Neural progenitor cell (in vitro differentiated cells): ENCODE measurements around the gene AVEN. TPM values are rescaled to one million over a fixed set of nuclear protein-coding genes. Genes with fewer than 3 reads are reported as not detected.

Experiments used
- DNase-seq: peaks from one replicate; pipeline ENCODE4 v3.0.0-alpha.2; 2016; ENCODE audit warnings: low spot score
- H2AFZ ChIP-seq: fragments of 200-600 bp; sonication (generic); replicated peaks from 2 replicates; pipeline ENCODE4 v1.6.1; 2016; ENCODE audit warnings: antibody characterized with exemption
- H3F3A ChIP-seq: fragments of 200-600 bp; sonication (generic); 2 replicates; pipeline ENCODE4 v1.6.1; 2016; ENCODE audit warnings: antibody characterized with exemption, low read depth
- H3K27ac ChIP-seq: fragments of 200-600 bp; sonication (generic); 2 replicates; pipeline ENCODE4 v1.5.1; 2016; ENCODE audit warnings: mild to moderate bottlenecking
- H3K27me3 ChIP-seq: fragments of 200-600 bp; sonication (generic); 2 replicates; pipeline ENCODE4 v1.6.1; 2016; ENCODE audit warnings: mild to moderate bottlenecking, moderate library complexity
- H3K36me3 ChIP-seq: fragments of 200-600 bp; sonication (generic); 2 replicates; pipeline ENCODE4 v1.5.1; 2016
- H3K4me1 ChIP-seq: fragments of 200-600 bp; sonication (generic); 2 replicates; pipeline ENCODE4 v1.6.1; 2016; ENCODE audit warnings: mixed run types
- H3K4me2 ChIP-seq: fragments of 200-600 bp; sonication (generic); 2 replicates; pipeline ENCODE4 v1.6.1; 2016
- H3K4me3 ChIP-seq: fragments of 200-600 bp; sonication (generic); 2 replicates; pipeline ENCODE4 v1.5.1; 2016
- H3K79me2 ChIP-seq: fragments of 200-600 bp; sonication (generic); 2 replicates; pipeline ENCODE4 v1.6.1; 2016; ENCODE audit warnings: low read depth
- H3K9ac ChIP-seq: fragments of 200-600 bp; sonication (generic); 2 replicates; pipeline ENCODE4 v1.6.1; 2016
- H3K9me3 ChIP-seq: fragments of 200-600 bp; sonication (generic); 2 replicates; pipeline ENCODE4 v1.5.1; 2016; ENCODE audit warnings: low read depth
- H4K20me1 ChIP-seq: fragments of 200-600 bp; sonication (generic); 2 replicates; pipeline ENCODE4 v1.6.1; 2016; ENCODE audit warnings: low read depth
- H3K27ac Mint-ChIP-seq: 3 replicates; pipeline ENCODE4 v1.8.0; 2021; ENCODE audit warnings: mixed read lengths
- H3K27me3 Mint-ChIP-seq: 2 replicates; pipeline ENCODE4 v1.8.0; 2022; ENCODE audit warnings: low read depth, mild to moderate bottlenecking, inconsistent platforms, moderate library complexity, mixed read lengths; ENCODE audit not compliant: insufficient read depth
- H3K36me3 Mint-ChIP-seq: 3 replicates; pipeline ENCODE4 v1.8.0; 2021; ENCODE audit warnings: mixed read lengths
- H3K4me1 Mint-ChIP-seq: 3 replicates; pipeline ENCODE4 v1.8.0; 2021; ENCODE audit warnings: mixed read lengths
- H3K4me3 Mint-ChIP-seq: 3 replicates; pipeline ENCODE4 v1.8.0; 2021; ENCODE audit warnings: mild to moderate bottlenecking, moderate library complexity, mixed read lengths
- H3K9me3 Mint-ChIP-seq: 3 replicates; pipeline ENCODE4 v1.8.0; 2020; ENCODE audit warnings: mixed read lengths
- CTCF ChIP-seq: fragments of 200-600 bp; sonication (generic); IDR thresholded peaks from 2 replicates; pipeline ENCODE4 v1.5.1; 2017; ENCODE audit warnings: antibody characterized with exemption, mild to moderate bottlenecking
- EZH2 ChIP-seq: fragments of 200-600 bp; sonication (generic); IDR thresholded peaks from 2 replicates; pipeline ENCODE4 v1.6.1; 2017; ENCODE audit warnings: antibody characterized with exemption, mild to moderate bottlenecking, moderate library complexity
- EZH2phosphoT487 ChIP-seq: fragments of 200-600 bp; sonication (generic); IDR thresholded peaks from 2 replicates; pipeline ENCODE4 v1.6.1; 2017; ENCODE audit warnings: antibody characterized with exemption
- total RNA-seq: library from RNA; depleted of rRNA; stranded (reverse); fragments of >200 nt; gene quantifications from 2 replicates; pipeline ENCODE4 v1.2.3, GENCODE V29; 2015; ENCODE audit warnings: low replicate concordance

The AVEN gene
- total RNA-seq, 1 donor from 2014 or later = 21.9 TPM

DNA sequence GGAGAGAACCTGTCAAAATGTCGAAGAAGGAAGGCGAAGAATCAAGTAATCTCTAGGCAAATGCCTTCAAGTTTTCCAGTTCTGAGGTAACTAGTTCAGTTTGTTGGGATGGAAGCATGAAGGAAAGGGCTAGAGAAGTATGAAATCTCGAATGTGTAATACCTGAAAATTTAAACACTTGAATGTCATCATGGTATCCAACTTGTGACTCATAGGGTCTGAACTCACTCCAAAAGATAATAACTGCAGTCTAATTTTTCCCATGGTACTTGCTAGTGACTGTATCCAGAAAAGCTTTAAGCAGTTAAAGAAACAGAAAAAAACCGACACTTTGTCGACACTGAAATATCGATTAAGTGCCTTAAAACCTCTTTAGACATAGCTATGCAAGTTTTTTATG, 173.6 kb downstream of the AVEN start:
- no peak for DNase-seq
- no peaks in the 10 kb centered on the region for H3K36me3 Mint-ChIP-seq
- no peaks in the 10 kb centered on the region for H3K9me3 Mint-ChIP-seq
- Histone ChIP-seq H3K9me3 (no peaks in the 10 kb centered on the region), H3K4me2 (no peak overlapping the region), H3K27me3 (no peaks in the 10 kb centered on the region), H2AFZ (no peak overlapping the region), H3K9ac (no peak overlapping the region), H3K36me3 (no peaks in the 10 kb centered on the region), H3K27ac (no peak overlapping the region), H3K4me3 (no peak overlapping the region), H3F3A (no peaks in the 10 kb centered on the region), H4K20me1 (no peaks in the 10 kb centered on the region), H3K79me2 (no peaks in the 10 kb centered on the region), H3K4me1 (no peaks in the 10 kb centered on the region)
- H3K4me3 Mint-ChIP-seq = no peak overlapping the region
- no peaks in the 10 kb centered on the region for H3K4me1 Mint-ChIP-seq
- no peaks in the 10 kb centered on the region for H3K27me3 Mint-ChIP-seq
- TF ChIP-seq EZH2 (no peak), EZH2phosphoT487 (no peak), CTCF (no peak)
- H3K27ac Mint-ChIP-seq = no peak overlapping the region

GRCh38 chr15:33864360-33865075, 174.5 kb downstream of the AVEN start:
- no peaks in the 10 kb centered on the region for H3F3A ChIP-seq
- no peaks in the 10 kb centered on the region for H3K4me1 Mint-ChIP-seq

GRCh38 chr15:33860754-33861153, 178.2 kb downstream of the AVEN start:
- Histone ChIP-seq H3K27ac (no peak overlapping the region), H2AFZ (no peak overlapping the region), H3K4me2 (no peak overlapping the region), H3K79me2 (no peaks in the 10 kb centered on the region), H3K9ac (no peak overlapping the region), H3F3A (no peaks in the 10 kb centered on the region), H3K4me3 (no peak overlapping the region), H3K27me3 (no peaks in the 10 kb centered on the region), H3K36me3 (no peaks in the 10 kb centered on the region), H3K9me3 (no peaks in the 10 kb centered on the region), H4K20me1 (no peaks in the 10 kb centered on the region), H3K4me1 (no peaks in the 10 kb centered on the region)
- Mint-ChIP-seq H3K4me3 (no peak overlapping the region), H3K27ac (no peak overlapping the region), H3K9me3 (no peaks in the 10 kb centered on the region), H3K36me3 (no peaks in the 10 kb centered on the region), H3K27me3 (no peaks in the 10 kb centered on the region), H3K4me1 (no peaks in the 10 kb centered on the region)
- no peak for DNase-seq
- TF ChIP-seq CTCF = no peak
- no peak for TF ChIP-seq EZH2phosphoT487
- TF ChIP-seq EZH2 = no peak

More at GRCh38 chr15:33864360-33865075, 174.5 kb downstream of the AVEN start:
- no peak for DNase-seq
- Histone ChIP-seq H3K9me3 (no peaks in the 10 kb centered on the region), H3K36me3 (no peaks in the 10 kb centered on the region), H2AFZ (no peak overlapping the region), H3K9ac (no peak overlapping the region), H3K4me2 (no peak overlapping the region), H3K4me3 (no peak overlapping the region), H3K27ac (no peak overlapping the region), H3K4me1 (no peaks in the 10 kb centered on the region), H3K27me3 (no peaks in the 10 kb centered on the region), H3K79me2 (no peaks in the 10 kb centered on the region), H4K20me1 (no peaks in the 10 kb centered on the region)
- H3K27me3 Mint-ChIP-seq = no peaks in the 10 kb centered on the region
- H3K27ac Mint-ChIP-seq = no peak overlapping the region
- H3K36me3 Mint-ChIP-seq = no peaks in the 10 kb centered on the region
- H3K4me3 Mint-ChIP-seq = no peak overlapping the region
- no peaks in the 10 kb centered on the region for H3K9me3 Mint-ChIP-seq
- TF ChIP-seq CTCF = no peak
- TF ChIP-seq EZH2 = no peak
- TF ChIP-seq EZH2phosphoT487 = no peak
